CD14-positive monocyte (primary cell): ENCODE data around the gene UNC5A. TPM values are rescaled to one million over a fixed set of nuclear protein-coding genes. Genes with fewer than 3 reads are reported as not detected.

Experiments
- DNase-seq, 3 donors: peaks; one replicate each; pipeline ENCODE4 v3.0.0-alpha.2; 2011 to 2022
- H2AFZ ChIP-seq: 2 replicates; pipeline ENCODE4 v1.6.0; 2012; ENCODE audit warnings: mild to moderate bottlenecking, low read depth, low read length, inconsistent platforms; ENCODE audit not compliant: insufficient read depth, poor library complexity, severe bottlenecking
- H3K27ac ChIP-seq, 2 donors: 1 replicate in 1 of 2; 2 replicates in 1 of 2; pipeline ENCODE4 v1.5.1; 2012 to 2013; ENCODE audit warnings: low read length in 2 of 2, control low read depth in 1 of 2, inconsistent platforms in 1 of 2, low read depth in 1 of 2, mild to moderate bottlenecking in 1 of 2
- H3K27me3 ChIP-seq, 2 donors: one replicate each; pipeline versions ENCODE4 v1.6.0 to v1.6.1; 2011 to 2013; ENCODE audit warnings: low read length in 2 of 2; ENCODE audit not compliant: control insufficient read depth in 2 of 2, insufficient read depth in 2 of 2
- H3K36me3 ChIP-seq, 2 donors: replicated peaks in 1 of 2; 1 replicate in 1 of 2; 2 replicates in 1 of 2; pipeline versions ENCODE4 v1.5.1 to v1.6.1; 2012 to 2013; ENCODE audit warnings: low read length in 2 of 2, control low read depth in 1 of 2, inconsistent platforms in 1 of 2, mild to moderate bottlenecking in 1 of 2; ENCODE audit not compliant: insufficient read depth in 2 of 2, control insufficient read depth in 1 of 2
- H3K4me1 ChIP-seq, 2 donors: 1 replicate in 1 of 2; 2 replicates in 1 of 2; pipeline versions ENCODE4 v1.5.1 to v1.6.1; 2012 to 2013; ENCODE audit warnings: low read length in 2 of 2, control low read depth in 1 of 2, inconsistent platforms in 1 of 2, mild to moderate bottlenecking in 1 of 2, moderate library complexity in 1 of 2; ENCODE audit not compliant: insufficient read depth in 2 of 2, control insufficient read depth in 1 of 2
- H3K4me2 ChIP-seq: replicated peaks from 2 replicates; pipeline ENCODE3; 2012; ENCODE audit warnings: low read length, moderate library complexity, mild to moderate bottlenecking; ENCODE audit not compliant: poor library complexity, severe bottlenecking; ENCODE audit errors: extremely low read depth
- H3K4me3 ChIP-seq, 3 experiments: fragments of 200-600 bp in 1 of 3; sonication (generic) in 1 of 3; replicated peaks in 1 of 3; 1 replicate in 2 of 3; 2 replicates in 1 of 3; pipeline ENCODE4 v1.5.1; 2011 to 2013; ENCODE audit warnings: low read length in 3 of 3, mild to moderate bottlenecking in 3 of 3, control low read depth in 2 of 3, low read depth in 2 of 3, inconsistent platforms in 1 of 3, moderate library complexity in 1 of 3
- H3K79me2 ChIP-seq: 2 replicates; pipeline ENCODE4 v1.6.0; 2012; ENCODE audit warnings: mild to moderate bottlenecking, control low read depth, inconsistent platforms, low read length, moderate library complexity; ENCODE audit not compliant: insufficient read depth
- H3K9ac ChIP-seq: 2 replicates; pipeline ENCODE4 v1.6.0; 2017; ENCODE audit warnings: low read length, mild to moderate bottlenecking; ENCODE audit not compliant: insufficient read depth, poor library complexity, severe bottlenecking
- H3K9me3 ChIP-seq, 2 donors: replicated peaks in 1 of 2; 1 replicate in 1 of 2; 2 replicates in 1 of 2; pipeline versions ENCODE4 v1.5.1 to v1.6.1; 2012 to 2013; ENCODE audit warnings: low read length in 2 of 2, control low read depth in 1 of 2; ENCODE audit not compliant: control insufficient read depth in 1 of 2, insufficient read depth in 1 of 2
- H4K20me1 ChIP-seq: 2 replicates; pipeline ENCODE4 v1.6.0; 2012; ENCODE audit warnings: mild to moderate bottlenecking, low read length, control low read depth, moderate library complexity; ENCODE audit not compliant: insufficient read depth
- H3K27ac Mint-ChIP-seq, 7 donors: one replicate each; pipeline ENCODE4 v1.8.0; 2020; ENCODE audit warnings: mild to moderate bottlenecking in 7 of 7, mixed read lengths in 7 of 7, moderate library complexity in 6 of 7, inconsistent platforms in 2 of 7
- H3K27me3 Mint-ChIP-seq, 3 donors: one replicate each; pipeline ENCODE4 v1.8.0; 2021 to 2022; ENCODE audit warnings: low read depth in 3 of 3, mild to moderate bottlenecking in 3 of 3, mixed read lengths in 3 of 3, moderate library complexity in 3 of 3, inconsistent platforms in 1 of 3
- H3K36me3 Mint-ChIP-seq, 2 donors: one replicate each; pipeline ENCODE4 v1.8.0; 2020; ENCODE audit warnings: mixed read lengths in 2 of 2, inconsistent platforms in 1 of 2, mild to moderate bottlenecking in 1 of 2
- H3K4me1 Mint-ChIP-seq: one replicate; pipeline ENCODE4 v1.8.0; 2020; ENCODE audit warnings: mild to moderate bottlenecking, mixed read lengths
- H3K4me3 Mint-ChIP-seq, 2 donors: one replicate each; pipeline ENCODE4 v1.8.0; 2020; ENCODE audit warnings: mild to moderate bottlenecking in 2 of 2, mixed read lengths in 2 of 2, moderate library complexity in 1 of 2
- H3K9me3 Mint-ChIP-seq, 7 donors: one replicate each; pipeline ENCODE4 v1.8.0; 2020 to 2022; ENCODE audit warnings: mixed read lengths in 7 of 7, mild to moderate bottlenecking in 6 of 7, moderate library complexity in 6 of 7, inconsistent platforms in 2 of 7
- WGBS: methylation state at CpG from one replicate; pipeline ENCODE4 v1.1.5; 2013; ENCODE audit warnings: missing lambda C conversion rate; ENCODE audit not compliant: insufficient coverage; 5-methylcytosine and 5-hydroxymethylcytosine counted together
- intact Hi-C, 2 donors: fragments of 100-400 bp; cut with micrococcal nuclease; formaldehyde crosslinking; loops; one replicate each; pipeline versions ENCODE4 v1.15.0 to v1.15.1; 2023
- polyA plus RNA-seq, 3 donors: library from polyadenylated mRNA; depleted of rRNA in 1 of 3; unstranded in 2 of 3; stranded (reverse) in 1 of 3; fragments of 300-500 nt in 2 of 3; fragments of >200 nt in 1 of 3; fragmentation: Illumina TruSeq in 2 of 3; gene quantifications; 1 replicate in 2 of 3; 2 replicates in 1 of 3; pipeline ENCODE4 v1.2.3, GENCODE V29; 2012 to 2021
- TF ChIP-seq, protein P1 (sequence below): fragments of 200-600 bp; IDR thresholded peaks from one replicate; pipeline ENCODE4 v1.8.0; 2022; ENCODE audit warnings: antibody characterized with exemption, mild to moderate bottlenecking

The UNC5A gene
- polyA plus RNA-seq, 3 donors = 0.03 to 0.07 TPM; not detected in 1

DNA sequence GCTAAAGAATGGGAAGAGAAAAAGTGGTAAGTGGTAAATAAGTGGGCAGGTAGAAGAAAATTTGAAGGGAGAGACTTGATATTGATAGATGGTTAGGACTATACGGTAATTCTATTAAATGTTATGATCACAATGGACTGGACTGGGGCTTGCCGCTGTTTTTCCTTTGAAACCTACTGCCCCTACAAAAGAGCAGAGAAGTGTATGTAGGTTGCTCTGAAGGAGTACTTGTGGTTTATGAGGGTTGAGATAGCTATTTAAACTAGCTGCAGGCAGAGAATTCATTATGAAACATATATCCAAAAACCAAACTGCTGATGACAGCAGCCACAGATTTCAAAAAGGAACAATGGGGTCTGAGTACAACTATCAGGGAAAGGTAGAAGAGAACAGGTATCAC lies 105.5 kb downstream of the UNC5A start:
- Histone ChIP-seq H3K9me3 (no peaks in the 10 kb centered on the region), H3K9ac (no peak overlapping the region), H3K4me3 (no peak overlapping the region), H3K4me1 (peaks cover 0 to under 1% of the 10 kb centered on the region in 2 donors), H3K4me2 (no peak overlapping the region), H4K20me1 (peaks cover 38% of the 10 kb centered on the region), H2AFZ (no peak overlapping the region), H3K79me2 (peaks cover 32% of the 10 kb centered on the region), H3K27me3 (no peaks in the 10 kb centered on the region), H3K36me3 (peaks cover 25 to 79% of the 10 kb centered on the region in 2 donors), H3K27ac (peak overlapping the region in 1 of 2 donors; percentile 26)
- TF ChIP-seq, protein P1, sequence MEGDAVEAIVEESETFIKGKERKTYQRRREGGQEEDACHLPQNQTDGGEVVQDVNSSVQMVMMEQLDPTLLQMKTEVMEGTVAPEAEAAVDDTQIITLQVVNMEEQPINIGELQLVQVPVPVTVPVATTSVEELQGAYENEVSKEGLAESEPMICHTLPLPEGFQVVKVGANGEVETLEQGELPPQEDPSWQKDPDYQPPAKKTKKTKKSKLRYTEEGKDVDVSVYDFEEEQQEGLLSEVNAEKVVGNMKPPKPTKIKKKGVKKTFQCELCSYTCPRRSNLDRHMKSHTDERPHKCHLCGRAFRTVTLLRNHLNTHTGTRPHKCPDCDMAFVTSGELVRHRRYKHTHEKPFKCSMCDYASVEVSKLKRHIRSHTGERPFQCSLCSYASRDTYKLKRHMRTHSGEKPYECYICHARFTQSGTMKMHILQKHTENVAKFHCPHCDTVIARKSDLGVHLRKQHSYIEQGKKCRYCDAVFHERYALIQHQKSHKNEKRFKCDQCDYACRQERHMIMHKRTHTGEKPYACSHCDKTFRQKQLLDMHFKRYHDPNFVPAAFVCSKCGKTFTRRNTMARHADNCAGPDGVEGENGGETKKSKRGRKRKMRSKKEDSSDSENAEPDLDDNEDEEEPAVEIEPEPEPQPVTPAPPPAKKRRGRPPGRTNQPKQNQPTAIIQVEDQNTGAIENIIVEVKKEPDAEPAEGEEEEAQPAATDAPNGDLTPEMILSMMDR = no peak
- H3K4me3 Mint-ChIP-seq = no peak overlapping the region
- H3K4me1 Mint-ChIP-seq = peaks cover 3% of the 10 kb centered on the region
- H3K27me3 Mint-ChIP-seq = no peaks in the 10 kb centered on the region
- H3K9me3 Mint-ChIP-seq = peaks cover 0 to 3% (median 0%) of the 10 kb centered on the region in 7 donors
- no peak overlapping the region for H3K27ac Mint-ChIP-seq
- WGBS = no CpG with 5 or more reads among the region's 2 CpGs
- H3K36me3 Mint-ChIP-seq = peaks cover 47 to 75% of the 10 kb centered on the region in 2 donors
- intact Hi-C loops = no loop called here
- no peak for DNase-seq

DNA sequence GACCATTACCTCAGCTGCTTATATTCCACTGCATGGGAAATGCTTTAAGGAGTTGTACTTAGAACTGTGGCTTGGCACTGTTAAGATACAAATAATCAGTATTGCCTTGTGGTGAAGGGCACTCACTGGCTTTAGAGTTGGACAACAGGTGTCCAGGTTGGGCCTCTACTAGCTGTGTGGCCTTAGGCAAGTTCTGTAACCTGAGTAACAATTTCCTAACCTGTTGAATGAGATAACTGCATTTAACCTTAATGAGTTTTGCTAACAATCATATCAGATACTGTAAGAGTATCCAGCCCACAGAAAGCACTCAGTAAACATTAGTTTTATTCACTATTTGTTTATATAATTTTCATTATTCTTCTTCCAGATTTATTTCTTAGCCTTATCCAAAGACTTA lies 106.0 kb downstream of the UNC5A start:
- intact Hi-C loops = no loop called here
- H2AFZ ChIP-seq = no peak overlapping the region
- H3K9me3 ChIP-seq = no peaks in the 10 kb centered on the region
- peak overlapping the region in 1 of 2 donors; percentile 26 for H3K27ac ChIP-seq
- peaks cover 2% of the 10 kb centered on the region for H3K4me1 Mint-ChIP-seq
- peaks cover 25 to 83% of the 10 kb centered on the region in 2 donors for H3K36me3 ChIP-seq
- H3K27me3 Mint-ChIP-seq = no peaks in the 10 kb centered on the region
- H3K27ac Mint-ChIP-seq = no peak overlapping the region
- H3K36me3 Mint-ChIP-seq = peaks cover 48 to 76% of the 10 kb centered on the region in 2 donors
- H3K4me1 ChIP-seq = no peaks in the 10 kb centered on the region
- H4K20me1 ChIP-seq = peaks cover 41% of the 10 kb centered on the region
- H3K27me3 ChIP-seq = no peaks in the 10 kb centered on the region
- H3K79me2 ChIP-seq = peaks cover 32% of the 10 kb centered on the region
- H3K4me3 ChIP-seq = no peak overlapping the region
- TF ChIP-seq, protein P1 = no peak
- H3K4me2 ChIP-seq = no peak overlapping the region
- H3K9ac ChIP-seq = no peak overlapping the region
- H3K4me3 Mint-ChIP-seq = no peak overlapping the region
- DNase-seq = no peak
- peaks cover 0 to 3% (median 0%) of the 10 kb centered on the region in 7 donors for H3K9me3 Mint-ChIP-seq
